Natural killer cell (primary cell): ENCODE results near the gene CDK1. TPM values are rescaled to one million over a fixed set of nuclear protein-coding genes. Genes with fewer than 3 reads are reported as not detected.
A peak's percentile ranks its signal among the peaks of the same experiment; 100 is the strongest.

Experiments used
- ATAC-seq, 3 donors: fragments of 150-1000 bp in 2 of 3; fragments of 200-7000 bp in 1 of 3; cut with Tn5 transposase; 1 replicate in 1 of 3; 2 replicates in 2 of 3; pipeline ENCODE4 v1.10.0; 2021; ENCODE audit warnings: mild to moderate bottlenecking in 2 of 3, moderate library complexity in 2 of 3
- DNase-seq, 2 donors: peaks; one replicate each; pipeline versions ENCODE4 v3.0.0 to v3.0.0-alpha.2; 2013 to 2021; ENCODE audit warnings: mixed read lengths in 1 of 2
- H3K27ac ChIP-seq: one replicate; pipeline ENCODE4 v1.5.1; 2013; ENCODE audit warnings: mild to moderate bottlenecking, low read length
- H3K27me3 ChIP-seq: one replicate; pipeline ENCODE4 v1.6.1; 2013; ENCODE audit warnings: low read length; ENCODE audit not compliant: control insufficient read depth, insufficient read depth
- H3K36me3 ChIP-seq: one replicate; pipeline ENCODE4 v1.6.1; 2013; ENCODE audit warnings: low read length; ENCODE audit not compliant: control insufficient read depth, insufficient read depth
- H3K4me1 ChIP-seq: one replicate; pipeline ENCODE4 v1.6.1; 2013; ENCODE audit warnings: low read length; ENCODE audit not compliant: control insufficient read depth, insufficient read depth
- H3K4me3 ChIP-seq: one replicate; pipeline ENCODE4 v1.5.1; 2013; ENCODE audit warnings: low read length
- H3K9me3 ChIP-seq: one replicate; pipeline ENCODE4 v1.6.1; 2013; ENCODE audit warnings: low read length; ENCODE audit not compliant: control insufficient read depth, insufficient read depth
- H3K27ac Mint-ChIP-seq, 2 donors: one replicate each; pipeline ENCODE4 v1.8.0; 2022; ENCODE audit warnings: mild to moderate bottlenecking in 2 of 2, mixed read lengths in 2 of 2, moderate library complexity in 1 of 2
- H3K27me3 Mint-ChIP-seq, 2 donors: one replicate each; pipeline ENCODE4 v1.8.0; 2022; ENCODE audit warnings: low read depth in 2 of 2, mixed read lengths in 2 of 2
- H3K36me3 Mint-ChIP-seq: one replicate; pipeline ENCODE4 v1.8.0; 2022; ENCODE audit warnings: mixed read lengths
- H3K4me1 Mint-ChIP-seq, 2 donors: one replicate each; pipeline ENCODE4 v1.8.0; 2022; ENCODE audit warnings: mixed read lengths in 2 of 2
- H3K4me3 Mint-ChIP-seq: one replicate; pipeline ENCODE4 v1.8.0; 2022; ENCODE audit warnings: mild to moderate bottlenecking, moderate library complexity, mixed read lengths
- H3K9me3 Mint-ChIP-seq, 2 donors: one replicate each; pipeline ENCODE4 v1.8.0; 2022; ENCODE audit warnings: mixed read lengths in 2 of 2
- WGBS: methylation state at CpG from one replicate; pipeline ENCODE4 v1.1.7; 2013; ENCODE audit warnings: missing lambda C conversion rate; ENCODE audit not compliant: insufficient coverage; 5-methylcytosine and 5-hydroxymethylcytosine counted together
- intact Hi-C: fragments of 100-400 bp; cut with micrococcal nuclease; formaldehyde crosslinking; loops from one replicate; pipeline ENCODE4 v1.14.2; 2022
- total RNA-seq, 4 donors: library from RNA; stranded (reverse); fragments of 120-200 nt in 1 of 4; gene quantifications; one replicate each; pipeline versions ENCODE4 v1.2.3 to v1.2.4, GENCODE V29; 2013 to 2022
- TF ChIP-seq, protein P1 (sequence below): fragments of 200-600 bp; IDR thresholded peaks from one replicate; pipeline ENCODE4 v1.8.0; 2022; ENCODE audit warnings: antibody characterized with exemption

CDK1 gene
- total RNA-seq, 3 donors from 2014 or later (not counting 1 experiment from before 2014, with no cell fraction given): 1.1 to 2.4 (median 1.9) TPM

DNA sequence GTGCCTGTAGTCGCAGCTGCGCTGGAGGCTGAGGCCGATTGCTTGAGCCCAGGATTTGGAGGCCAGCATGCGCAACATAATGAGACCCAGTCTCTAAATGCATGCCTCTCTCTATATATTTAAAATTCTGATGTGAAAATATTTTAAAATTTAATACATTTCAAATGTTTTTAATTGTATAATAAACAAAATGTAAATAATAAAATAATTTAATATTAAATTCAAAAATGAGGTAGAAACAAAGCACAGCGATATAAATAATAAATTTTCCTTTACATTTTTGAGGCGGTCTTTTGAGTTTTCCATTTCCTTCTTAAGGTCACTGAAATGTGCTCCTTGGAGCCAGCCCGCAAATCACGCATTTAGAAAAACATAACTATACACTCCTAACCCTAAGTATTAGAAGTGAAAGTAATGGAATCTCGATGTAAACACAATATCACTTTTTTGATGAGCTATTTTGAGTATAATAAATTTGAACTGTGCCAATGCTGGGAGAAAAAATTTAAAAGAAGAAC, 523 bp upstream of the CDK1 start:
- Histone ChIP-seq H3K27ac (no peak overlapping the region), H3K9me3 (no peaks in the 10 kb centered on the region), H3K27me3 (no peaks in the 10 kb centered on the region), H3K36me3 (no peaks in the 10 kb centered on the region), H3K4me1 (peaks cover 7% of the 10 kb centered on the region), H3K4me3 (peak overlapping the region; percentile 72)
- TF ChIP-seq, protein P1, sequence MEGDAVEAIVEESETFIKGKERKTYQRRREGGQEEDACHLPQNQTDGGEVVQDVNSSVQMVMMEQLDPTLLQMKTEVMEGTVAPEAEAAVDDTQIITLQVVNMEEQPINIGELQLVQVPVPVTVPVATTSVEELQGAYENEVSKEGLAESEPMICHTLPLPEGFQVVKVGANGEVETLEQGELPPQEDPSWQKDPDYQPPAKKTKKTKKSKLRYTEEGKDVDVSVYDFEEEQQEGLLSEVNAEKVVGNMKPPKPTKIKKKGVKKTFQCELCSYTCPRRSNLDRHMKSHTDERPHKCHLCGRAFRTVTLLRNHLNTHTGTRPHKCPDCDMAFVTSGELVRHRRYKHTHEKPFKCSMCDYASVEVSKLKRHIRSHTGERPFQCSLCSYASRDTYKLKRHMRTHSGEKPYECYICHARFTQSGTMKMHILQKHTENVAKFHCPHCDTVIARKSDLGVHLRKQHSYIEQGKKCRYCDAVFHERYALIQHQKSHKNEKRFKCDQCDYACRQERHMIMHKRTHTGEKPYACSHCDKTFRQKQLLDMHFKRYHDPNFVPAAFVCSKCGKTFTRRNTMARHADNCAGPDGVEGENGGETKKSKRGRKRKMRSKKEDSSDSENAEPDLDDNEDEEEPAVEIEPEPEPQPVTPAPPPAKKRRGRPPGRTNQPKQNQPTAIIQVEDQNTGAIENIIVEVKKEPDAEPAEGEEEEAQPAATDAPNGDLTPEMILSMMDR: no peak
- 70% methylated on average over 4 of the region's 9 CpGs for WGBS
- peak overlapping the region; percentile 83 to 90 for H3K27ac Mint-ChIP-seq
- ATAC-seq (peak in 1 of 3 donors; percentile 2), DNase-seq (no peak)
- peaks cover 0 to 3% of the 10 kb centered on the region in 2 donors for H3K27me3 Mint-ChIP-seq
- H3K9me3 Mint-ChIP-seq: no peaks in the 10 kb centered on the region
- H3K4me1 Mint-ChIP-seq: peaks cover 7% of the 10 kb centered on the region in 2 donors
- H3K36me3 Mint-ChIP-seq: no peaks in the 10 kb centered on the region
- H3K4me3 Mint-ChIP-seq: peak overlapping the region; percentile 100
- intact Hi-C loops: loop anchor here (10.0 kb wide), 1 partner anchor 1153 kb away; no protein-coding TSS in a partner anchor

DNA sequence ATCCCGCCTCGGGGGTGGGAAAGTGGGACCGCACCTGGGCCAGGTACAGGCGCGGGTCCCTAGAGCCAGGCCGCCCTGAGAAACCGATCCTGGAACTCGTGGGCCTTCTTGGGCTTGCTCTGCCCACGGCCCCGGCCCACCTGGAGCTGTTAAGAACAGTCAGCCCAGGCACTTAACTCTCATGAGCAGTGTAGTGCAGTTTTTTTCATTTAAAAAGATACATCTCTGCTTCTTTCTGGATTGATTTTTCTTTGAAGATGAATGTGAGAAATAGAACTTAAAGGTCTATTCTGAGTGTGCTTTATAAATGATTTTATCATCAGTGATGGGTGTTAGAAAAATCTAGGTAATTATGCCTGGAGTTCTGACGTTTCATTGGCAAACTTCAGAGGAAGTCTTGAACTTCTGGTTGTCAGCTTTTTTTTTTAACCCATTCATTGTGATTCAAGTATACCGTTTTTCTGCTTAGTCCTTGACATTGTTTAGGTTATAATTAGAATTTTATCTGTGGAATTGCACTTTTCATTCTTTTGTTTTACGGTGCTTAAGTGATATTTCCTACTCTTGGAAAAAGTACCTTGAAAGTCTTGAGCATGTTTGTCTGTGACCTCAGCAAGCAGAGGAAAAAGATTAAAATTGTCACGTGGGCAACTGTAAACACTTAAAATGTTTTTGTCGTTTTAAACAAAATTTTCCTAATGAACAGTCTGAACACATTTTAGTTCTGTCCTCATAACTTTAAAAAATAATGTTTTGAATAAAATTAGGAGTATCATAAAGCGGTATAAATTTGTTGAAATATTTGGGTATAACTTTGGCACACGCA, 906 bp downstream of the CDK1 start:
- intact Hi-C loops: loop anchor here (10.0 kb wide), 1 partner anchor 1154 kb away; no protein-coding TSS in a partner anchor
- Mint-ChIP-seq H3K9me3 (no peaks in the 10 kb centered on the region), H3K27ac (peak overlapping the region in 1 of 2 donors; percentile 90), H3K36me3 (no peaks in the 10 kb centered on the region), H3K27me3 (no peaks in the 10 kb centered on the region), H3K4me3 (peak overlapping the region; percentile 100), H3K4me1 (peaks cover 7% of the 10 kb centered on the region in 2 donors)
- WGBS: 7% methylated on average over 16 of the region's 17 CpGs
- Histone ChIP-seq H3K4me1 (peaks cover 7% of the 10 kb centered on the region), H3K4me3 (peak overlapping the region; percentile 72), H3K27ac (no peak overlapping the region), H3K9me3 (no peaks in the 10 kb centered on the region), H3K36me3 (no peaks in the 10 kb centered on the region), H3K27me3 (no peaks in the 10 kb centered on the region)
- DNase-seq: no peak
- TF ChIP-seq, protein P1: no peak
- no peak for ATAC-seq

DNA sequence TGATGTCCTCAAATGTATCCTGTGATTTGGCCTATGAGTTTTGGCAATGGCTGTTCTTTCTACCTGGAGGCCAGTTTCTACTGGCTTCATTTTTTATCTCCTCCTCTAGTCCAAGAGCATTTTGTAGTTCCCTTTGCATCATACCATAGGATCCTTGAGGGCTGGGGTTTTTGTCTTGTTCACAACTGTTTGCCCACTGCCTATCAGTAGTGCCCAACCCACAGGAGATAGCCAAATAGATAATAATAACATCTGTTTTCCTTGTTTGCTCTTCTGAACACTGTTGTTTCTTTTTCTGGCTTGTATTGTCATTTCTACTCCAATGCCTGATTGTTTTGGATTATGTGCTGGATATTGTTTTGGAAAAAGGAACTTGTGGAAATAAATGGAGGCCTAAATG, 3.4 kb downstream of the CDK1 start:
- DNase-seq (no peak), ATAC-seq (no peak)
- H3K27ac Mint-ChIP-seq: no peak overlapping the region
- H3K4me1 Mint-ChIP-seq: peaks cover 7% of the 10 kb centered on the region in 2 donors
- TF ChIP-seq, protein P1: no peak
- Histone ChIP-seq H3K9me3 (no peaks in the 10 kb centered on the region), H3K36me3 (no peaks in the 10 kb centered on the region), H3K27me3 (no peaks in the 10 kb centered on the region), H3K4me1 (peaks cover 7% of the 10 kb centered on the region), H3K4me3 (no peak overlapping the region), H3K27ac (no peak overlapping the region)
- H3K27me3 Mint-ChIP-seq: no peaks in the 10 kb centered on the region
- H3K36me3 Mint-ChIP-seq: no peaks in the 10 kb centered on the region
- peak overlapping the region; percentile 31 for H3K4me3 Mint-ChIP-seq
- intact Hi-C loops: no loop called here
- H3K9me3 Mint-ChIP-seq: no peaks in the 10 kb centered on the region
